MM.1S (cell line): ENCODE measurements around the gene NRG2.

Experiments
- DNase-seq: peaks from one replicate; pipeline ENCODE4 v3.0.0-alpha.2; 2015
- H2AFZ ChIP-seq: fragments of 300-600 bp; sonication (generic); 2 replicates; pipeline ENCODE4 v1.6.0; 2016; ENCODE audit warnings: antibody characterized with exemption, low read length
- H3F3A ChIP-seq: fragments of 300-600 bp; sonication (generic); 2 replicates; pipeline ENCODE4 v1.6.1; 2016; ENCODE audit warnings: mild to moderate bottlenecking, antibody characterized with exemption, low read length, moderate library complexity, mixed read lengths; ENCODE audit not compliant: insufficient read depth
- H3K27ac ChIP-seq: fragments of 300-600 bp; sonication (generic); 2 replicates; pipeline ENCODE4 v1.5.1; 2016; ENCODE audit warnings: mild to moderate bottlenecking, low read length
- H3K27me3 ChIP-seq: fragments of 300-600 bp; sonication (generic); replicated peaks from 2 replicates; pipeline ENCODE4 v1.6.0; 2016; ENCODE audit warnings: low read length; ENCODE audit not compliant: insufficient read depth
- H3K36me3 ChIP-seq: fragments of 300-600 bp; sonication (generic); replicated peaks from 2 replicates; pipeline ENCODE4 v1.6.1; 2016; ENCODE audit warnings: mild to moderate bottlenecking, low read length, mixed read lengths; ENCODE audit not compliant: insufficient read depth
- H3K4me1 ChIP-seq: fragments of 300-600 bp; sonication (generic); 2 replicates; pipeline ENCODE4 v1.6.1; 2016; ENCODE audit warnings: low read length, mixed read lengths
- H3K4me2 ChIP-seq: fragments of 300-600 bp; sonication (generic); 2 replicates; pipeline ENCODE4 v1.6.0; 2016; ENCODE audit warnings: low read depth, low read length
- H3K4me3 ChIP-seq: fragments of 300-600 bp; sonication (generic); 2 replicates; pipeline ENCODE4 v1.5.1; 2016; ENCODE audit warnings: low read length, mixed read lengths
- H3K79me2 ChIP-seq: fragments of 300-600 bp; sonication (generic); 2 replicates; pipeline ENCODE4 v1.6.1; 2016; ENCODE audit warnings: mixed run types, low read length, mixed read lengths
- H3K9ac ChIP-seq: fragments of 300-600 bp; sonication (generic); 2 replicates; pipeline ENCODE4 v1.6.1; 2016; ENCODE audit warnings: low read length, mixed read lengths
- H3K9me2 ChIP-seq: fragments of 300-600 bp; sonication (generic); replicated peaks from 2 replicates; pipeline ENCODE4 v1.6.1; 2016; ENCODE audit warnings: mild to moderate bottlenecking, low read length, mixed read lengths; ENCODE audit not compliant: insufficient read depth
- H3K9me3 ChIP-seq: fragments of 300-600 bp; sonication (generic); replicated peaks from 2 replicates; pipeline ENCODE4 v1.6.1; 2016; ENCODE audit warnings: mild to moderate bottlenecking, low read length, mixed read lengths; ENCODE audit not compliant: insufficient read depth
- H4K20me1 ChIP-seq: fragments of 300-600 bp; sonication (generic); 2 replicates; pipeline ENCODE4 v1.6.1; 2016; ENCODE audit warnings: mild to moderate bottlenecking, low read length, moderate library complexity, mixed read lengths; ENCODE audit not compliant: insufficient read depth
- CTCF ChIP-seq: fragments of 300-600 bp; sonication (generic); IDR thresholded peaks from 2 replicates; pipeline ENCODE4 v1.5.1; 2016; ENCODE audit warnings: antibody characterized with exemption, low read length, mixed read lengths
- EZH2 ChIP-seq: fragments of 300-600 bp; sonication (generic); optimal IDR thresholded peaks from 2 replicates; pipeline ENCODE3; 2017; ENCODE audit warnings: low read depth, mild to moderate bottlenecking, antibody characterized with exemption, low read length, mixed read lengths
- EZH2phosphoT487 ChIP-seq: fragments of 300-600 bp; sonication (generic); IDR thresholded peaks from 2 replicates; pipeline ENCODE4 v1.6.1; 2018; ENCODE audit warnings: antibody characterized with exemption, low read length

NRG2 gene

GRCh38 chr5:139867581-139867980 lies 175.5 kb downstream of the NRG2 start:
- H3K79me2 ChIP-seq = no peaks in the 10 kb centered on the region
- H3K27me3 ChIP-seq = no peaks in the 10 kb centered on the region
- no peak overlapping the region for H3K27ac ChIP-seq
- no peak overlapping the region for H3K4me3 ChIP-seq
- no peaks in the 10 kb centered on the region for H3F3A ChIP-seq
- DNase-seq = no peak
- no peak overlapping the region for H3K9ac ChIP-seq
- no peaks in the 10 kb centered on the region for H3K9me2 ChIP-seq
- H3K4me1 ChIP-seq = 0 out of 2 replicates have a peak, but pooled peaks cover 5% of the 10 kb centered on the region
- TF ChIP-seq CTCF (no peak), EZH2 (no peak), EZH2phosphoT487 (no peak)
- H3K4me2 ChIP-seq = no peak overlapping the region
- no peaks in the 10 kb centered on the region for H4K20me1 ChIP-seq
- H3K36me3 ChIP-seq = no peaks in the 10 kb centered on the region
- no peak overlapping the region for H2AFZ ChIP-seq
- H3K9me3 ChIP-seq = no peaks in the 10 kb centered on the region

- no peak overlapping the region for H3K9ac ChIP-seq
- no peaks in the 10 kb centered on the region for H3F3A ChIP-seq
- H3K27ac ChIP-seq = no peak overlapping the region
- DNase-seq = no peak
- 0 out of 2 replicates have a peak, but pooled peaks cover 8% of the 10 kb centered on the region for H3K4me1 ChIP-seq
- no peaks in the 10 kb centered on the region for H3K36me3 ChIP-seq
- no peaks in the 10 kb centered on the region for H3K79me2 ChIP-seq
- no peak overlapping the region for H3K4me3 ChIP-seq
- H4K20me1 ChIP-seq = no peaks in the 10 kb centered on the region
- no peaks in the 10 kb centered on the region for H3K9me2 ChIP-seq
- H2AFZ ChIP-seq = no peak overlapping the region
- H3K9me3 ChIP-seq = no peaks in the 10 kb centered on the region
- H3K4me2 ChIP-seq = no peak overlapping the region
- no peaks in the 10 kb centered on the region for H3K27me3 ChIP-seq
- no peak for TF ChIP-seq EZH2
- no peak for TF ChIP-seq EZH2phosphoT487
- no peak for TF ChIP-seq CTCF
These were observed 176.0 kb downstream of the NRG2 start for GRCh38 chr5:139867109-139867508.

- no peaks in the 10 kb centered on the region for H3F3A ChIP-seq
- H3K9me2 ChIP-seq = no peaks in the 10 kb centered on the region
- no peak overlapping the region for H3K4me3 ChIP-seq
- H3K36me3 ChIP-seq = no peaks in the 10 kb centered on the region
- H3K4me1 ChIP-seq = 0 out of 2 replicates have a peak, but pooled peaks cover 8% of the 10 kb centered on the region
- H3K9me3 ChIP-seq = no peaks in the 10 kb centered on the region
- no peaks in the 10 kb centered on the region for H4K20me1 ChIP-seq
- H3K27ac ChIP-seq = no peak overlapping the region
- H3K79me2 ChIP-seq = no peaks in the 10 kb centered on the region
- no peak overlapping the region for H3K4me2 ChIP-seq
- no peak for TF ChIP-seq EZH2phosphoT487
- TF ChIP-seq EZH2 = no peak
- no peak for TF ChIP-seq CTCF
- no peaks in the 10 kb centered on the region for H3K27me3 ChIP-seq
- no peak overlapping the region for H3K9ac ChIP-seq
- DNase-seq = no peak
- H2AFZ ChIP-seq = no peak overlapping the region
These were observed 178.2 kb downstream of the NRG2 start for GRCh38 chr5:139864716-139865483.
